Measurements from ENCODE around the gene KCNMA1. TPM values are rescaled to one million over a fixed set of nuclear protein-coding genes. Genes with fewer than 3 reads are reported as not detected.

Gene KCNMA1
- polyA plus RNA-seq, 1 donor from 2014 or later = 60.8 TPM

DNA sequence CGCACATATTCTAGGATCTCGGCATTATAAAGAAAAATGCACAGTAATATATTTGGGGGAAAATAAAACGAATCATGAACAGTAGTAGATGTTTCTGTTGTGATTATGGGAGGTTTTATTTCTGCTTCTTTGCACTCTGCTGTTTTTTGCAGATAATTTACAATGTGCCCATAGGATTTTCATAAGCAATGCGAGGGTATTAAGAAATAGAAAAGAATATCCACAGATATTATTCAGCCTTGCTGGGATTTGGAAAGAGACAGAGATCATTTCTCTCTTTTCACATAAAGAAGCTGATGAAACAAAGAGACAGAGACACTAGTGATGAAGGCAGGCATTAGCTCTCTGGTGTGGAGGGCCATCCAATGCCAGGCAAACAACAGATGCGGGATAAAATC, 158.6 kb downstream of the KCNMA1 start:
- Histone ChIP-seq H2AFZ (ENCODE audit: low read depth, low read length) (no peak overlapping the region), H3K27me3 (ENCODE audit: insufficient read depth, low read depth, low read length) (no peaks in the 10 kb centered on the region), H3K4me3 (ENCODE audit: low read length) (no peak overlapping the region), H3K9ac (ENCODE audit: low read length) (no peak overlapping the region), H3K36me3 (ENCODE audit: insufficient read depth, low read length) (no peaks in the 10 kb centered on the region), H3K79me2 (replicated peaks; ENCODE audit: insufficient read depth, low read length) (no peaks in the 10 kb centered on the region), H3K9me3 (ENCODE audit: low read length) (no peaks in the 10 kb centered on the region), H3K4me2 (ENCODE audit: low read length) (no peak overlapping the region), H4K20me1 (ENCODE audit: insufficient read depth) (no peaks in the 10 kb centered on the region), H3F3A (ENCODE audit: insufficient read depth, low read length, poor library complexity, severe bottlenecking) (no peaks in the 10 kb centered on the region), H3K27ac (ENCODE audit: low read length) (peak overlapping the region; percentile 49), H3K9me2 (ENCODE audit: insufficient read depth, low read length) (no peaks in the 10 kb centered on the region)
- TF ChIP-seq SMC3 (conservative IDR thresholded peaks at IDR 0.05; ENCODE audit: poor library complexity) (no peak), EP300 (conservative IDR thresholded peaks at IDR 0.05; ENCODE audit: poor library complexity, severe bottlenecking) (no peak), MXI1 (conservative IDR thresholded peaks at IDR 0.05; ENCODE audit: poor library complexity, severe bottlenecking) (no peak)
- TF ChIP-seq, protein P1, sequence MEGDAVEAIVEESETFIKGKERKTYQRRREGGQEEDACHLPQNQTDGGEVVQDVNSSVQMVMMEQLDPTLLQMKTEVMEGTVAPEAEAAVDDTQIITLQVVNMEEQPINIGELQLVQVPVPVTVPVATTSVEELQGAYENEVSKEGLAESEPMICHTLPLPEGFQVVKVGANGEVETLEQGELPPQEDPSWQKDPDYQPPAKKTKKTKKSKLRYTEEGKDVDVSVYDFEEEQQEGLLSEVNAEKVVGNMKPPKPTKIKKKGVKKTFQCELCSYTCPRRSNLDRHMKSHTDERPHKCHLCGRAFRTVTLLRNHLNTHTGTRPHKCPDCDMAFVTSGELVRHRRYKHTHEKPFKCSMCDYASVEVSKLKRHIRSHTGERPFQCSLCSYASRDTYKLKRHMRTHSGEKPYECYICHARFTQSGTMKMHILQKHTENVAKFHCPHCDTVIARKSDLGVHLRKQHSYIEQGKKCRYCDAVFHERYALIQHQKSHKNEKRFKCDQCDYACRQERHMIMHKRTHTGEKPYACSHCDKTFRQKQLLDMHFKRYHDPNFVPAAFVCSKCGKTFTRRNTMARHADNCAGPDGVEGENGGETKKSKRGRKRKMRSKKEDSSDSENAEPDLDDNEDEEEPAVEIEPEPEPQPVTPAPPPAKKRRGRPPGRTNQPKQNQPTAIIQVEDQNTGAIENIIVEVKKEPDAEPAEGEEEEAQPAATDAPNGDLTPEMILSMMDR (IDR thresholded peaks at IDR 0.05; ENCODE audit: poor library complexity, severe bottlenecking) = no peak
- TF ChIP-seq, protein P2, sequence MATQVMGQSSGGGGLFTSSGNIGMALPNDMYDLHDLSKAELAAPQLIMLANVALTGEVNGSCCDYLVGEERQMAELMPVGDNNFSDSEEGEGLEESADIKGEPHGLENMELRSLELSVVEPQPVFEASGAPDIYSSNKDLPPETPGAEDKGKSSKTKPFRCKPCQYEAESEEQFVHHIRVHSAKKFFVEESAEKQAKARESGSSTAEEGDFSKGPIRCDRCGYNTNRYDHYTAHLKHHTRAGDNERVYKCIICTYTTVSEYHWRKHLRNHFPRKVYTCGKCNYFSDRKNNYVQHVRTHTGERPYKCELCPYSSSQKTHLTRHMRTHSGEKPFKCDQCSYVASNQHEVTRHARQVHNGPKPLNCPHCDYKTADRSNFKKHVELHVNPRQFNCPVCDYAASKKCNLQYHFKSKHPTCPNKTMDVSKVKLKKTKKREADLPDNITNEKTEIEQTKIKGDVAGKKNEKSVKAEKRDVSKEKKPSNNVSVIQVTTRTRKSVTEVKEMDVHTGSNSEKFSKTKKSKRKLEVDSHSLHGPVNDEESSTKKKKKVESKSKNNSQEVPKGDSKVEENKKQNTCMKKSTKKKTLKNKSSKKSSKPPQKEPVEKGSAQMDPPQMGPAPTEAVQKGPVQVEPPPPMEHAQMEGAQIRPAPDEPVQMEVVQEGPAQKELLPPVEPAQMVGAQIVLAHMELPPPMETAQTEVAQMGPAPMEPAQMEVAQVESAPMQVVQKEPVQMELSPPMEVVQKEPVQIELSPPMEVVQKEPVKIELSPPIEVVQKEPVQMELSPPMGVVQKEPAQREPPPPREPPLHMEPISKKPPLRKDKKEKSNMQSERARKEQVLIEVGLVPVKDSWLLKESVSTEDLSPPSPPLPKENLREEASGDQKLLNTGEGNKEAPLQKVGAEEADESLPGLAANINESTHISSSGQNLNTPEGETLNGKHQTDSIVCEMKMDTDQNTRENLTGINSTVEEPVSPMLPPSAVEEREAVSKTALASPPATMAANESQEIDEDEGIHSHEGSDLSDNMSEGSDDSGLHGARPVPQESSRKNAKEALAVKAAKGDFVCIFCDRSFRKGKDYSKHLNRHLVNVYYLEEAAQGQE (IDR thresholded peaks at IDR 0.05; ENCODE audit: borderline replicate concordance) = no peak

DNA sequence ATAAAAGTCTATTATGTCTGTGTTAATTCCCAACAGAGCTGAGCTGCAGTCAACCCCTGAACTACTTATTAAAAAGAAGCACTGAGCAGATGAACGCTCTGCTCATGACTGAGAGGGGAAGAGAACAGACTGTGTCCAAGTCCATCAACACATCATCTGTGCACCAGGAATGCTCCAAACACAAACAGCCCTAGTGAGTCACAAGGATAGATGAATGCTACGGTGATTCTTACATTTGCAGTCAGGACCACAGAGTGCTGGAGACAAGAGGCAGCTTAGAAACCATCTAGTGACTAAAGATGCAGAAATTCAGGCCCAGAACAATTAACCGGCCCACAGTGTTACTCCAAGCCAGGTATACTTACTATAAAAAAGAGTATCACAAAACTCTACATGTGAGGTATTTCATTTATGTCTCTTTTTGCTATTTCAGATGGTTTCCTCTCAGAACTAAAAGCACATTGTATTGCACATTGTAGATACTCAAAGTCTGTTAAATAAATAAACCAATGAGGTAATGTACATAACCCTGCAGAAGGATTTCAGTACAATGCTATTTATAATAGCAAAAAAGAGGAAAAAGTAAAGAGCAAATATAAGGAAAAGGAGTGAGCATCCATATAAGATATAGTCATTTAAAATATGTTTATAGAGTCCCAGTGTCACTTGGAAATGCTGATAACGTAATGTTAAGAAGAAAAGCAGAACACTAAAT, 159.2 kb downstream of the KCNMA1 start:
- no peaks in the 10 kb centered on the region for H4K20me1 ChIP-seq (ENCODE audit: insufficient read depth)
- no peak overlapping the region for H3K4me3 ChIP-seq (ENCODE audit: low read length)
- TF ChIP-seq POLR2AphosphoS5 (IDR thresholded peaks at IDR 0.05) (no peak), RAD21 (conservative IDR thresholded peaks at IDR 0.05) (peak; percentile 11)
- no peaks in the 10 kb centered on the region for H3K27me3 ChIP-seq (ENCODE audit: insufficient read depth, low read depth, low read length)
- H3K4me2 ChIP-seq (ENCODE audit: low read length) = peak overlapping the region; percentile 3
- no peaks in the 10 kb centered on the region for H3K9me2 ChIP-seq (ENCODE audit: insufficient read depth, low read length)
- H3K79me2 ChIP-seq (replicated peaks; ENCODE audit: insufficient read depth, low read length) = no peaks in the 10 kb centered on the region
- peak overlapping the region; percentile 49 for H3K27ac ChIP-seq (ENCODE audit: low read length)
- H3K36me3 ChIP-seq (ENCODE audit: insufficient read depth, low read length) = no peaks in the 10 kb centered on the region
- H3F3A ChIP-seq (ENCODE audit: insufficient read depth, low read length, poor library complexity, severe bottlenecking) = no peaks in the 10 kb centered on the region
- H3K9ac ChIP-seq (ENCODE audit: low read length) = peak overlapping the region; percentile 21
- no peaks in the 10 kb centered on the region for H3K9me3 ChIP-seq (ENCODE audit: low read length)
- H2AFZ ChIP-seq (ENCODE audit: low read depth, low read length) = no peak overlapping the region

DNA sequence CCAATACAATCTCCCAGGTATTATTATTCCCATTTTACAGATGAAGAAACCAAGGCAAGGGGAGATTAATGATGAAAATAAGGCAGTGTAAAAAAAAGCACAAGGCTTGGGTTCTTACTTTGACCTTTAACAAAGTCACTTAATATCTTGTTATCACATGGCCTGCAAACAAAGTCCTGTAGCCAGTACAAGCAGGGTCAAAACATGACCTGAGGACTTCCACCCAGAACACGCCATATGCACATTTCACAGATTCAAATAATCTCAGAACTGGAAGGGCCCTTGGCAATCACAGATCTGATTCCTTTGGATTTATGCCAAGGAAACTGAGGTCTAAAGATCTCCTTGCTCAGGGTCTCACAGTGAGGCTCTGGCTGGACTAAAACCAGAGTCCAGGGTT, 162.1 kb downstream of the KCNMA1 start:
- no peaks in the 10 kb centered on the region for H3K79me2 ChIP-seq (replicated peaks; ENCODE audit: insufficient read depth, low read length)
- H3K27me3 ChIP-seq (ENCODE audit: insufficient read depth, low read depth, low read length) = no peaks in the 10 kb centered on the region
- no peaks in the 10 kb centered on the region for H3K9me2 ChIP-seq (ENCODE audit: insufficient read depth, low read length)
- H3F3A ChIP-seq (ENCODE audit: insufficient read depth, low read length, poor library complexity, severe bottlenecking) = no peaks in the 10 kb centered on the region
- H3K36me3 ChIP-seq (ENCODE audit: insufficient read depth, low read length) = no peaks in the 10 kb centered on the region
- H3K4me3 ChIP-seq (ENCODE audit: low read length) = no peak overlapping the region
- H4K20me1 ChIP-seq (ENCODE audit: insufficient read depth) = no peaks in the 10 kb centered on the region
- no peak overlapping the region for H2AFZ ChIP-seq (ENCODE audit: low read depth, low read length)
- no peak overlapping the region for H3K9ac ChIP-seq (ENCODE audit: low read length)
- H3K27ac ChIP-seq (ENCODE audit: low read length) = no peak overlapping the region
- TF ChIP-seq EZH2 (IDR thresholded peaks at IDR 0.05; ENCODE audit: borderline replicate concordance, insufficient read depth, low read length, poor library complexity, severe bottlenecking) (no peak), TAF1 (IDR thresholded peaks at IDR 0.05; ENCODE audit: low read depth) (no peak), SMC3 (conservative IDR thresholded peaks at IDR 0.05; ENCODE audit: poor library complexity) (no peak), EP300 (conservative IDR thresholded peaks at IDR 0.05; ENCODE audit: poor library complexity, severe bottlenecking) (no peak), RAD21 (conservative IDR thresholded peaks at IDR 0.05) (no peak), MXI1 (conservative IDR thresholded peaks at IDR 0.05; ENCODE audit: poor library complexity, severe bottlenecking) (no peak)
- TF ChIP-seq, protein P1 (IDR thresholded peaks at IDR 0.05; ENCODE audit: poor library complexity, severe bottlenecking) = no peak
- TF ChIP-seq, protein P2 (IDR thresholded peaks at IDR 0.05; ENCODE audit: borderline replicate concordance) = no peak
- H3K4me2 ChIP-seq (ENCODE audit: low read length) = no peak overlapping the region
- H3K9me3 ChIP-seq (ENCODE audit: low read length) = no peaks in the 10 kb centered on the region

Measured in neural cell (in vitro differentiated cells).